SHP77 (cell line): Measurements from ENCODE around the gene HMHB1.
A peak's percentile ranks its signal among the peaks of the same experiment; 100 is the strongest.
"Not testable (repeated sequence)": the region's sequence is repeated elsewhere in the genome, so short reads cannot be mapped to it uniquely, and the experiment has no call there.

ENCODE experiments used
- DNase-seq, 2 experiments: peaks; one replicate each; lab custom pipeline; 2025; lab: John Stamatoyannopoulos, UW

The HMHB1 gene

DNA sequence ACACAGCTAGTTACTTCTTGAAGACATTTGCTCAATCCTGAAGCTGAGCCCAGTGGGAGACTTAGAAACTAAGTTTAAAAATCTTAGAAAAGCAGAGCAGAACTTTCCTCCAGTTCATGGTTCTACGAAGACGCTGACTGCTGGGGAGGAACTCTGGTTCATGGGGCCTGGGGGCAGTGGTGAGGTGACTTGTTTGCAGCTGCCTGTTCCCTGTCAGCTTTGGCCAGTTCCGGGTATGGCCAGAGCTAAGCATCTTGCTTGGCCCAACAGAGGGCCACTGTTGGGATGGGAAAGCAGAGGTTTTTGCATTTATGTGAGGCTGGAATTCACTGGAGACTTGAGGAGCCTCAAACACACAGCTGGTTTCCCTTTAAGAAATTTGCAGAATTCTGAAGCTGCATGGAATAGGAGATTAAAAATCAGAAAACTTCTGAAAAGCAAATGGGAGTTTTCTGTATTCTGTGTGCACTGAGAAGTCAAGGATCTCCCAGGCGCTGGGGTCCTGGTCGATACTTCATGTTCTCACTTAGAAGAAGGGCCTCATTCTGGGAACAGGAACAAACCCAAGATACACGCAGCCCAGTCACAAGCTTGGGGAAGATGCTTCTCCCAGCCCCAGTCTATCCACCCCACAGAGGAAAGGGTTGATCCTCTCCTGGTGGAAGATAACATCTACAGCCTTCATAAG lies 10.6 kb upstream of the HMHB1 start:
- no peak for DNase-seq

DNA sequence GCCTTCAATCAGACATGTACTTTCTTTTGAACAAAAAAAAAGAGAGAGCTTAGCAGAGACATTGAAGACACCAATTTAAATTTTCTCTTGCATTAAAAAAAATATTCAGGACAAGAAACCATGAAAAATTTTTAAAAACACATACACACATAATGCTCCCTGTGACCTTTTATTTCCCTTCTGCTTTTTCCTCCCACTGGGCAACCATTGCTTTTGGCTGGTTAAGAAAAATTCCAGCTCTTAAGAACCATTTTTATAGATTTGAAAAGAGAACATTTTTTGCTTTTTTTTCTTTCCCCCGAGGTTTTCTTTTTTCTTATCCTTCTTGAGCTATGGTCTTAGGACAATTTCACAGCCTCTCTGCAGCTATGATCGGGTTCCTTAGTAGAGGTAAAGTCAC lies 6.1 kb upstream of the HMHB1 start:
- no peak for DNase-seq

DNA sequence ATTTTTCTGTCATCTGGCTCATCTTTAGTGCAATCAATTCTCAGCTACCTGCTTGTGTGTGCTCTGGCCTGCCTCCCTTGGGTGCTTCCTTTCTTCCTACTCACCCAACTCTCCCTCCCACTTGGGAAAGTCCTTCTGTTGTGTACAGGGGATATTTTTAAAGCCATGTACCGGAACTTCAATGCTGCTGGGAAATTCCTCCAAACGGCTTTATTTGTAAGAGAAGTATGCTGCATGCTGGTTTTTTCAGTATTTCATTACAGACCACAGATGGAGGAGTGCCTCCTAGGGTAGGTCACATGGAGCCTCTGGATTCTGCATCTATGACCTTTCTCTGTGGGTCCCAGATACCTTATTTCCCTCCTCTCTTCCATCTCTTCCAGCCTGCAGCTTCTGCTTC lies 5.4 kb upstream of the HMHB1 start:
- no peak for DNase-seq

DNA sequence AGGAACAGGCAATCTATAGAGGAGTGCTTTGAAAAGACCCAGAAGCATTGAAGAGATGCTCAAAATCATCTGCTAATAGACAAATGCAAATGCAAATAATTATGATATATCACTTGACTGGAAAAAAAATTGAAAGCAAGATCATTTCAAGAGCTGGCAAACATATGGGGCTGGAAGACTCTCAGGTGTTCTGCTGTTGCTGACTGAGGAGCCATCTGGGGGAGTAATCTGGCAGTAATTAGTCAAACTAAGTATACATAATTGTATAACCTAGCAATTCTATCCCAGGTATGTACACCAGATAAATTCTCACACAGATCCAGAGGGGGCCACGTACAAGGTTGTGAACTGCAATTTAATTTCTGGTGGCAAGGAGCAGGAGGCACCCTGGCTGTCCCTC lies 4.6 kb upstream of the HMHB1 start:
- DNase-seq, result no peak

DNA sequence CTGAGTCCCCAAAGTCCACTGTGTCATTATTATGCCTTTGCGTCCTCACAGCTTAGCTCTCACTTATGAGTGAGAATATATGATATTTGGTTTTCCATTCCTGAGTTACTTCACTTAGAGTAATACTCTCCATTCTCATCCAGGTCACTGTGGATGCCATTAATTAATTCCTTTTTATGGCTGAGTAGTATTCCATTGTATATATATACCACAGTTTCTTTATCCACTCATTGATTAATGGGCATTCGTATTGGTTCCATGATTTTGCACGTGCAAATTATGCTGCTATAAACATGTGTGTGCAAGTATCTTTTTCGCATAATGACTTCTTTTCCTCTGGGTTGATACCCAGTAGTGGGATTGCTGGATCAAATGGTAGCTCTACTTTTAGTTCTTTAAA lies 4.4 kb downstream of the HMHB1 start:
- not testable (repeated sequence) for DNase-seq

DNA sequence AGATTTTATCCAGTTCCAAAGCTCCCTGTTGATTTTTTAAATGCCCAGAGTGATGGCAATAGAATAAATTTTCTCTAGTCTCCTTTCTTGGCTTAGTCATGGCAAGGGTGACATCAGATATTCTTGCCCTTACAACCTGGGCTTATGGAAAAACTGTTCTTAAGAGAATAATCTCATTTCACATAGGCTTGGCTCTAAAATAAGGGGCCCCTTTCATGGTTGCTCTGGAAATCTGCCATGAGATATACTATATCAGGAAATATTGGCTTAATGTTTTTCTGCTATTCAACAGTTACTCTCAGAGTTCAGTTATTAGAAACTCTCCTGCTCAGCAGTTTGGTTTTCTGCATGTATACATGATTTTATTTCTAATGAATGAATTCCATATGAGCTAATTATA lies 7.8 kb downstream of the HMHB1 start:
- DNase-seq, result no peak

DNA sequence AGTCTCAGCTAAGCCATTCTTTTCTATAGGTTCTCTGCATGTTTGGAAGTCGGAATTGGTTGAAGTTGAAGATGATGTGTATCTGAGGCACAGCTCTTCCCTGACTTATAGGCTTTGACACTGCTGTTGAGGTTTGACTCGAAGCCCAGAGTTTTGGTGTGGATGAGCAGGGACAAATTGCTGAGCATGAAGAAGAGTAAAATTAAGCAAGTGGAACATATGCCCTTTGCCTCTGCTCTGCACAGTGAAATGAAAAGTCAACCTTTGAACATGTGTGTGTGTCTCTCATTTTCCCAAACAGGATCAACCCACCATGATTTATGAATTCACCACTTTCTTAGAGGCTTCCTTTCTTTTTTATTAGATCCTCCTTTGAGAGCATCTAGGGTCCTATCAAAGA lies 8.5 kb downstream of the HMHB1 start:
- no peak for DNase-seq

DNA sequence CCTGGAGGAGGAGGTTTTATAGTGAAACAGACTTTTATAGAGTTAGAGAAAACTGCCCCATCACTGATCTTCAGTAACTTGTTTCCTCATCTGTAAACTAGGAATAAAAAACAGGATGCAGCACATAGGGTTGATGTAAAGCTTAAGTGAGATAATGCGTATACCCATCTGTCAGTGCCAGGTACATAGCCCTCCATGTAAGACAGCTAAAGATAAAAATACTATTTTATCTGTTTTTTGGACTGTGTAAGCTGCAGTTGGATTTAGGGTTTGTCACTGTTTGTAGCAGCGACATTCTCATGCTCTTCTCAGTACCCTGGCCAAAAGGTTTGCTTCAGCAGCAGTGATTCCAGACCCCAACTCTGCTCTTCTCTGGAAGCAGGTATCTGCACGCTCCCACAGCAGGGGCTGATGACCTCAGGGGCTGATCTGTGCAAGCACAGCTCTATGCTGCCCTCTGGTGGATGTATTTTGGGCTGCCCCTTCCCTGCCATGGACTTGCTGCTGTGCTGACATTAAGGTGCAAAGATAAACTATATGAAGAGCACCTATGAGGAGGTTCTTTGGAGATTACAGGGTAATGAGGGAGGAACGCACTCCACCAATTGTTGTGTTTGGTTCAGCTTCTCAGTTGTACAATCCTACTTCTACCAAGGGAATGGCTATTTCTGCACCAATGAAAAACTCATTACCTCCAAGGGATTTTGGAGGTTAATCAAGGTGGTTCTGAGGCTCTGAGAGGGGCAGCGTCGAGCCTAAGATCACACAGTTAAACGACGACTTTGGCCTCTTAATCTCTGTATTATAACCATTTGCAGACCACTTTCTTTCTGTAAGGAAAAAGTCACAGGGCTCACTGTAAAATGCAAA lies 13.1 kb downstream of the HMHB1 start:
- peak; percentile 73 to 83 for DNase-seq

DNA sequence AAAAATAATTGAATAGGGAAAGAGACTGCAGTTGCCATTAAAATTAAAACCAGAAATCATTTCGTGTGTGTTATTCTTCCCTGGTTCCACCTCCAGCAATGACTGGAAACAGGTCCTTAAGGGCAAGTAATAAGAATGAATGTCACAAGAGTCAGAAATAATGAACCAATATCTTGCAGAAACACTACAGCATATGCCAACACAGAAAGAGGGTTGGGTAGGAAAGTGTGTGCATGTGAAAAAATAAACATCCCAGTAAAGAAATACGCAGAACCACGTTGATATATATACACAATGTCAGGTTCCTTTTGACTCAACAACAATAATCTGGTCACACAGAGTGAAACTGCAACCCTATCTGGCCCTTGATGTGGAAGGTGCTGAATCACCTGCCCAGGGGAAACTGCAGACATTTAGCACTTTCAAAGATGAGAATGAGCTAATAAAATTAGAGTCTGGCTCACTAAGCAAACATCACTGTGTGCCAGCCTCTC lies 15.0 kb downstream of the HMHB1 start:
- peak; percentile 63 to 71 for DNase-seq

DNA sequence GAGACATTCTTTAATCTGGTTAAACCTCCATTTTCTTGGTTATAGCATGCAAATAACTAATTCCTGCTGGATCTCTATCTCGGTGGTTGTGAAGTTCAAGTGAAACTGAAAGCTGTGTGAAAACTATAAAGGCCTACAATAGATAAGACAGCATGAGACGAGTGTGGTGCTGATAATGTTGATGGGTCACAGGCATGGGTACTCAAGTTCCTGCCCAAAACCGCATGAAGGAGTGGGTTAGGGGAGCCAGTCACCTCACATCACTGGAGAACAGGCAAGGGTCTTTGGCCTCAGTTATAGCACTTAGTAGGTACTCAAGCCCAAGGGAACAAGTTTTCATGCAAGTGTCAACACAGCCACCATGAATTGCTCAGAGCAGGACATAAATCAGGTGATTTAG lies 16.7 kb downstream of the HMHB1 start:
- DNase-seq, result no peak

DNA sequence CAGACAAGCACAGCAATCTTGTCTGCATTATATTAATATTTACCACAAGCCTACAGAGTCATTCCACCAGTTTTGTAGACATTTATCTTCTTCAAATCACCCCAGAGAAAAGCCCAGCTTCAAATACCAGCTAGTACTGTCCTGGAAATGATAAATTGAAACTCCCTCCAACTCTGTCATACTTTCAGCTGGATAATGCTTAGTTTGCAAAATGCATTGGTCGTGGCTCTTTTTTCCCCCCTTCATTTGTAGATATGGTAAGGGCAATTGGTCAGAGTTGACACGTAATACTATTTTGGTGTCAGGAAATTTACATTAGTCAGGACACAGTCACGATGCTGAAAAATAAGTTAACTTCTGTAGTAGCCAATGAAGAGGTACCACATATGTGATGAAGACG lies 21.2 kb downstream of the HMHB1 start:
- no peak for DNase-seq

DNA sequence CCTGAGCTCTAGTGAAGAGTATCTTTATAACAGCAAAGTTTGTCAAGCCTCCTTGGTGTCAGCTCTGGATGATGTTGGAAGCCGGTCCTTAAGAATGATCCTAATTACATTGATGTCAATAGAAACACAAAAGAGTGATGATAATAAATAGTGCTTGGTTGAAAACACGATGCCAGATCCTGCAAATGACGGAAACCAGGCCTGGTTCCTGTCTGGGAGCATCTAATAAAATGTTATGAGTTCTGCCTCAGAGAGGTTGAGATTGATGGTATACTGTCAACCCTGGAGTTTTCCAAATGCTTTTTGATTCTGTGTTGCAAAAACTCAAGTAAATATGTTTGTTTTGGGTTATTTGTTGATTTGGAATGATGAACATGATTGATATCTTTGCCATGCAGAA lies 23.3 kb downstream of the HMHB1 start:
- DNase-seq, result no peak

DNA sequence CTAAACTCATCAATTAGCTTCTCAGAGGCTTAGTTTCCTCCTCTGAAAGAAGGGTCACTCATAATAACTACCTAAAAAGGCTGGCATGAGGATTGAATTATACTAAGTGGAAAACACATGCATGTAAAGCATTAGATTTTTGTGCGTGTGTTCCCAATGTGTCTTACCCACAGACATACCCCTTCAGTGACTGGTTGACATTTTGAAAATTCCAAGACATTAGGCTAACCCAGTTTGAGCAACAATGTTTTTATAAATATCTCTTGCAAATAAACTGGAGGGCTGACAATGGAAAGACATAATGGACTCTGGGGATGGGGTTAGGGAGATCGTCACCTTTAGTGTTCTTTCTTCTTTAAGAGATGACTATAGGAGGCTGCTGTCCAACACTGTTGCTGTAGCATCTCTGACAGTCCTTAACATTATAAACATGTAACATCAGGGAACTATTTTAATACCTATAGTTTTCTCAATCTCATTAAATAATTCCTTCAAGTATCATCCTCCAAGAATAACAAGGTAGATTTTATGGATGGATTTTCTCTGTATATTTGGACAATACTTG lies 24.3 kb downstream of the HMHB1 start:
- no peak for DNase-seq

DNA sequence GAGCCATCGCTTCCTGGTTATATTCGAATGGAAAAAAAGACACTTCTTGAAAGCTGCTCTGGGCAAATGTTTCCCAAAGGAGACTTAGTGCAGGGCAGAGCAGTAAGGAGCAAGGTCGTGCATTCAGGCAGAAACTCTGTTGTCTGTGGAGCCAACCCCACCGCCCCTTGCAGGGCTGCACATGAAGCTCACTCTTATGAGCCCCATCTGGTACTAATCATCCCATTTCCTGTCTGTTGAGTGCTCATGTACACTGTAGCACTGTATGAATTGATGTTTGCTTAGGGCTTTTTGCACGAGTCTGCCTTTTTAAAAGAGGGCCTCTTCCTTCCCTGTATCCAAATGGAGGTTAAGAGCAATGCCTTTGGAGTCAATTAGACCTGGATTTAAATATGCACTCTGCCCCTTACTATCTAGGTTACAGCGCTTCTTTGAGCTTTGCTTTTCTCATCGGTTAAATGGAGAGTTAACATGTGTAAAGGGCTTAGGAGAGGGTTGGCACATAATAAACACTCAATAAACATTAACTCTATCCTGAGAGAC lies 25.4 kb downstream of the HMHB1 start:
- peak; percentile 71 to 75 for DNase-seq

DNA sequence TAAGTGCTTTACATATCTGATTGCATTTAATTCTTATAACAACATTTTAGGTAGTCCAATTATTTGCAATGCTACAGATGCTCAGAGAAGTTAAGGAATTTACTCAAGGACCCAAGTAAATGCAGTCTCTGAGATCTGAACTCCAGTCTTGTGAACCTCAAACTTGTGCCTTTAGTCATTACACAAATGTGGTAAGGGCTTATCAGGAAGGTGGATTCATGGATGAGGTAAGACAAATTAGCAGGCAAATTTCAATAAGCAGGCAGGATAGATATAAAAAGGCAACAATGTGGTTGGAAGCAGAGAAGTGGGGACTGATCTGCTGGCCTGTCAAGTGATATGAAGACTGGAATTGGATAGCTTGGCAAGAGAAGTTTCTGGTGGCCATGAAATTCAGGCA lies 29.5 kb downstream of the HMHB1 start:
- no peak for DNase-seq

DNA sequence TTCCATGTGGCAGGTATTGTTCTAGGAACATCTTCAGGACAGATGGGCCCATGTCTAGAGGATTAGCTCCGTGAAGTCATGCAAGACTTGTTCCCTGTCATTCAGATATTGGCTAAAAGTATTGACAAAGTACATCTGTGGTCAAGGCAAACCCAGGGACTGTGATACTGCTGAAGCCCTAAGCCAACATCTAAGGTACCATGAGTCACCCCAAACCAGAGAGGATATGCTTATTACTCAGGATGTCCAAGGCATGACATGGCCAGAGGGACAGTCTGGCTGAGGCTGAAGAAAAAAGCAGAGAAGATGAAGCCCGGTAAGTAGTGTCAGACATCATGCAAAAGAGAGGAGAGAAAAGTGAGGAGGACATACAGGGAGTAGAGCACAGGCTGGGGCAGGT lies 31.0 kb downstream of the HMHB1 start:
- no peak for DNase-seq

DNA sequence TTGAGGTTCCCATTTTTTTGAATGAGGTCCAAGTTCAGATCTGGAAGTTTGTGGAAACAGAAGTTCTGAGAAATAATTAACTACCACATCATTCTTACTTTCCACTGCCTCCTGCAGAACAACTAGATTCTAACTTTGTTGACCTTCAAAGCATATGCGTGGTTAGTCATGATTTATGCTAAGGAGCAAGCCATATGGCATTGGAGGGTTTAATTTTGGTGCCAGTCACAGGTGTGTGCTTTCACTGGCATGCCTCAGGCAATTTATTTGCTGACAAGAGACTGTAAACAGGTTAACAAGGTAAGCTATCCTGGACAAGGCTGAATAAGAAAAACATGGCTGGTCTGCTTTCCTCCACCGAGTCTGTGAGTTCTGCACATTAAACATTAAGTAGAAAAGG lies 31.5 kb downstream of the HMHB1 start:
- DNase-seq, result no peak

DNA sequence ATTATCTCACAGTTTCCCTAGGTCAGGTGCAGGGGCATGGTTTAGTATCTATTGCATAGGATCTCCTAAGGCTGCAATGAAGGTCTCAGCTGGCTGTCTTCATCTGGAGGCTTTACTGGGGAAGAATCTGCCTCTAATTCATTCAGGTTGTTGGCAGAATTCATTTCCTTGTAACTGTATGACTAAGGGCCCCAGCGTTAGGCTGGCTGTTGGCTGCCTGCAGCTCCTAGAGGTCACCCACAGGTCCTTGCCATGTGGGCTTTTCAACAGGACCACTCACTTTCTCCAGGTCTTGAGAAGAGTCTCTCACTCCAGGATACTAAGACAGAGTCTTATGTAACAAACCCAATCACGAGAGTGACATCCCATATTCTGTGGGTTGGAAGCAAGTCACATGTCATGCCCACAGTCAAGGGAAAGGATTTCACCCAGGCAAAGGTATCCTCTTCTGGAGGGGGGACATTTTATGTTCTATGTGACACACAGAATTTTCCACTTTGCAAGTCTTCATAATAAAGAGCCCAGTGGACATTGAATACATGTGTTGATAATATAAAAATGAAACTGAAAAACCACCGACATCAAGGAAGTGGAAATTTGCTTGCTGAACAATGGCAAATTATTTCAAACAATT lies 38.2 kb downstream of the HMHB1 start:
- DNase-seq, result no peak

DNA sequence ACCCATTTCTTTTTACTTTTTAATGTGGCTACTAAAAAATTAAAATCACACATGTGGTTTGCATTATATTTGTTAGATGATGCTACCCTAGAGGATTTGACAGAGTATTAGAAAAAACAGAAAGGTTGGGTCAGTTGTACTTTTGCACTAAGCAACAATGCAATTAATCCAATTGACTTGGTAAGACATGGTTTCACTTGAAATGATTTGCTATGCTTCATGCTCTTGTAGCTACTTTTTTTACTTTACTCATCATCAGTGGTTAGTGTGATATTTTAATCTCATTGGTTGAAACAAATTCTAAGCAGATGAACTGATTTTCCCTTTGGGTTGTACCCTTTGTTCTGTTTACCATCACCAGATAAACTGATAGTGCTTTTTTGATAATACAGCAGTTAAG lies 39.4 kb downstream of the HMHB1 start:
- no peak for DNase-seq

DNA sequence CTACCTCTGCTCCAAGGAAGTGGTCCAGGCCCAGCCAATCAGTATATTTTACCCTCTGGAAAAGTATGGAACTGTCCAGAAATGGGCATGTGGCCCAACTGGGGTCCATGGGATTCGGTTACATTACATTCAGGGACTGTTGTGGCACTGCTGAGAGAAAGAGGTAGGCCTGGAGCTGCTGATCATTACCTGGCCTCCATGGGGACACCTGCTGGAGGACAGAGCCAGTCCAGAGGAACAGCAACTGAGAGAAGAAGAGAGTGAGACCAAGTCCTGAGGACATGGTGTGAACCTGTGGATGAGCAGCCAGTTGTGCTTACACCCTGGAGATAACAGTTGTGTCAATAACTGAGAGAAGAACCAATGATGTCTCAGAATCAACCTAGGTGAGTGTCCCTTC lies 48.2 kb downstream of the HMHB1 start:
- DNase-seq, result no peak

DNA sequence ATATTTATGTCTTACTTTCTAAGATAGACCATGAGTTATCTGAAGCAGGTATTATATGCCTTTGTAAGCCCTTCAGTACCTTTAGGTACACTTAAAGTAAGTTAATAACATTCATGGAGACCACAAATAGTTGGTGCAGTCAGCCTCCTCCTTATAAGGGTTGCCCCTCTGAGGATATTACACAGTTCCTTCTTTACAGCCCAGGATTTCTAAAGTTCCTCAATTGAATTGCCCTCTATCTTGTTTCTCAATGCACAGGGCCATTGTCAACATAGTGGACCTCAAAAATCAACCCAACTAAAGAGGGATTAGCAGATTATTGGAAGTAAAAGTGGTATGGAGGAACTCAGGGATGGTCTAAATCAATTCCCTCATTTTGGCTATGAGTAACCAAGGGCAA lies 50.3 kb downstream of the HMHB1 start:
- DNase-seq, result no peak

DNA sequence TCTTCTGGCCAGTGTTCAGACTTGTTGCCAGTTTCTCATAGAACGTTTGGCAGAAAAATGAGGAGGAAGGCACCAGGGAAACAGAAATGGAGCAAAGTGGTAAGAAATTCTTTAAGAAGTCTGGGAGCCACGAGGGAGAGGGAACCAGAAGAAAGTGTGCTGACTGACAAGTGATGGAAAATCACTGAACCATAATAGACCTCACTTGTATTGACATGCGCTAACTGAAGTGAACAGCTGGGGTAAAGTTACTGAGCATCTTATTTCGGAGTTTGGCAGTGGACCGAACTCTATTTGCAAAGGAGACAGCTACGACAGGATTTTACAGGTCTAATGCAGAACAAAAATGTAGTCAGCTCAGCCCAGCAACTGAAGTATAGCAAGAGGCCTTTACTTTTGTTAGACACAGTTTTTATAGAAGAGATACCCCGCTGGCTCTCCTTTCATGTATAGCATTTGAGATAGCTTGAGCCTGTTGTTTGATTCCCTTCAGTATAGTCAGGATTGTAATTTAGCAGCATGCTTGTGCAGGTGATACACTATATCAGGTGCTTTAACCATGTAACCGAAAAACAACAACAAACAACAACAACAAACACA lies 53.6 kb downstream of the HMHB1 start:
- no peak for DNase-seq
